ENCODE data around the gene NFIX. TPM values are rescaled to one million over a fixed set of nuclear protein-coding genes. Genes with fewer than 3 reads are reported as not detected.

NFIX gene
- total and polyA plus RNA-seq, 9 of the 15 experiments (the other 6 are each of a cell fraction or from before 2014, with no cell fraction given) = 0.28 to 26.8 (median 5.4) TPM

DNA sequence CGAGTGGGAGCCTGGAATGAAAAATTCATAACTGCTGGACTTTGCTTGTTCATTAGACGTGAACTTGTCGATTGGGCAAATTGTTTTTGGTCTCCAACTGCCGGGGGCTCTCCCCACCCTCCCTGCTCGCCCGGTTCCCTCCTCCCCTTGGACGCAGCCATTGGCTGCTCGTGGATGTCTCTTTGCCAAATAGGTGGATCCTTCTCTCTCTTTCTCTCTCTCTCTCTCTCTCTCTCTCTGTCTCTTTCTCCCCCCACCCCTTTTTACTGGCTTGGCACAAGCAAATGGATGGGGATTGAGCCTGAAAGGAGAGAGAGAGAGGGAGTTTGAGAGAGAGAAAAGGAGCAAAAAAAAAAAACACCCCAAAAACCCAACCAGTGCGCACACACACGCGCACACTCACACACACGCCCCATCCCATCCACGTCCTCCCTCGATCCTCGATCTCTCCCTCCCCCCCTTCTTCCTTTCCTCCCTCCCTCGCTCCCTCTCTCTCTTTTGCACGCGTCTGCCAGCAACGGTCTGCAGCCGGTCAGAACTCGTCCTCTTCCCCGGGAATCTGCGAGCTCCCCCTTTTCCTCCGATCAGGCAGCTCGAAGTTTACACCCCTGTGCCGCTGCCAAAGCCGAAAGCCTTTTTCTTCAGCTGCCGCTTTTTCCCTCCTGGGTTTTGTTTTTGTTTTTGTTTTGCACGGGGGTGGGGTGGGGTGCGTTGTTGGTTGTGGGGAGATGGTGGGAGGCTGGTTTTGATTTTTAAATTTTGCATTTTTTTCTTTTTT, 27.8 kb downstream of the NFIX start:
- H3K9ac ChIP-seq (ENCODE audit: insufficient read depth in 1 of 2, low read depth in 2 of 2, low read length in 2 of 2) = peak overlapping the region; percentile 50 to 89; a peak in 3 of 4 replicates
- TF ChIP-seq FOXK1 (CRISPR knock-in tag; IDR thresholded peaks at IDR 0.05; ENCODE audit: borderline replicate concordance) = no peak
- no peak for TF ChIP-seq ZNF134 (CRISPR knock-in tag; conservative IDR thresholded peaks at IDR 0.05)
- no peak for TF ChIP-seq XRCC3 (IDR thresholded peaks at IDR 0.05)
- TF ChIP-seq CXXC5 (CRISPR knock-in tag; IDR thresholded peaks at IDR 0.05) = peak; percentile 74
- TF ChIP-seq HDAC2 (IDR thresholded peaks at IDR 0.05) = peak; percentile 73; the same call in 1 of the 2 replicates
- TF ChIP-seq, protein P1, sequence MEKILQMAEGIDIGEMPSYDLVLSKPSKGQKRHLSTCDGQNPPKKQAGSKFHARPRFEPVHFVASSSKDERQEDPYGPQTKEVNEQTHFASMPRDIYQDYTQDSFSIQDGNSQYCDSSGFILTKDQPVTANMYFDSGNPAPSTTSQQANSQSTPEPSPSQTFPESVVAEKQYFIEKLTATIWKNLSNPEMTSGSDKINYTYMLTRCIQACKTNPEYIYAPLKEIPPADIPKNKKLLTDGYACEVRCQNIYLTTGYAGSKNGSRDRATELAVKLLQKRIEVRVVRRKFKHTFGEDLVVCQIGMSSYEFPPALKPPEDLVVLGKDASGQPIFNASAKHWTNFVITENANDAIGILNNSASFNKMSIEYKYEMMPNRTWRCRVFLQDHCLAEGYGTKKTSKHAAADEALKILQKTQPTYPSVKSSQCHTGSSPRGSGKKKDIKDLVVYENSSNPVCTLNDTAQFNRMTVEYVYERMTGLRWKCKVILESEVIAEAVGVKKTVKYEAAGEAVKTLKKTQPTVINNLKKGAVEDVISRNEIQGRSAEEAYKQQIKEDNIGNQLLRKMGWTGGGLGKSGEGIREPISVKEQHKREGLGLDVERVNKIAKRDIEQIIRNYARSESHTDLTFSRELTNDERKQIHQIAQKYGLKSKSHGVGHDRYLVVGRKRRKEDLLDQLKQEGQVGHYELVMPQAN (IDR thresholded peaks at IDR 0.05; ENCODE audit: borderline replicate concordance) = 0 out of 2 replicates have a peak, but pooled peaks have one; percentile 47
- TF ChIP-seq, protein P2, sequence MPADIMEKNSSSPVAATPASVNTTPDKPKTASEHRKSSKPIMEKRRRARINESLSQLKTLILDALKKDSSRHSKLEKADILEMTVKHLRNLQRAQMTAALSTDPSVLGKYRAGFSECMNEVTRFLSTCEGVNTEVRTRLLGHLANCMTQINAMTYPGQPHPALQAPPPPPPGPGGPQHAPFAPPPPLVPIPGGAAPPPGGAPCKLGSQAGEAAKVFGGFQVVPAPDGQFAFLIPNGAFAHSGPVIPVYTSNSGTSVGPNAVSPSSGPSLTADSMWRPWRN (IDR thresholded peaks at IDR 0.05; ENCODE audit: low read depth) = peak; percentile 27; the same call in 1 of the 2 replicates
- TF ChIP-seq ZBTB49 (CRISPR knock-in tag; IDR thresholded peaks at IDR 0.05; ENCODE audit: borderline replicate concordance) = no peak
- no peak for TF ChIP-seq RBM25 (IDR thresholded peaks at IDR 0.05; ENCODE audit: low read depth, low read length, severe bottlenecking)
- TF ChIP-seq CC2D1A (IDR thresholded peaks at IDR 0.05) = peak; percentile 61; the same call in 1 of the 2 replicates
- TF ChIP-seq FOXJ3 (CRISPR knock-in tag; IDR thresholded peaks at IDR 0.05) = no peak
- TF ChIP-seq KDM2B (CRISPR knock-in tag; IDR thresholded peaks at IDR 0.05) = no peak
- TF ChIP-seq ZNF740 (CRISPR knock-in tag; IDR thresholded peaks at IDR 0.05) = peak; percentile 75; the same call in 1 of the 2 replicates
- TF ChIP-seq ZNF740 (tag; IDR thresholded peaks at IDR 0.05) = no peak
- no peak for TF ChIP-seq ZKSCAN3 (CRISPR knock-in tag; IDR thresholded peaks at IDR 0.05)
- no peak for TF ChIP-seq KLF1 (tag; IDR thresholded peaks at IDR 0.05)

More for the DNA sequence above, 27.8 kb downstream of the NFIX start:
- peaks cover 33% of the 10 kb centered on the region; the same call in 1 of the 3 replicates for H3K36me3 ChIP-seq (ENCODE audit: control insufficient read depth, insufficient read depth, low read length)
- peak overlapping the region; percentile 41 for H3K4me3 ChIP-seq
- no peaks in the 10 kb centered on the region for H4K20me1 ChIP-seq (replicated peaks; ENCODE audit: control insufficient read depth, insufficient read depth, low read length)
- peak overlapping the region; percentile 80 for H2AFZ ChIP-seq (ENCODE audit: low read depth, low read length)
- H3K27me3 ChIP-seq (ENCODE audit: control insufficient read depth in 2 of 2, insufficient read depth in 2 of 2, low read length in 2 of 2) = no peaks in the 10 kb centered on the region
- FAIRE-seq = peak; percentile 76
- no peaks in the 10 kb centered on the region for H3K9me3 ChIP-seq (replicated peaks; ENCODE audit: control insufficient read depth, insufficient read depth, low read depth, low read length)
- ChIA-PET CTCF (ENCODE audit: low intra/inter-chr PET ratio) (interaction anchor here (0.7 kb wide), 1 partner anchor 1132 kb away, joined by 3 read pairs; no protein-coding TSS in a partner anchor), POLR2A (interaction anchor here (0.7 to 2.3 kb wide), 4 partner anchors 7 to 19 kb away, joined by 3 to 10 read pairs (median 4); no protein-coding TSS in a partner anchor)
- H3K27ac ChIP-seq (ENCODE audit: extremely low read depth, low read depth, low read length) = peak overlapping the region; percentile 62
- H3K79me2 ChIP-seq (ENCODE audit: control insufficient read depth, insufficient read depth, low read length) = peaks cover 60% of the 10 kb centered on the region
- intact Hi-C loops (cut with micrococcal nuclease) = no loop called here
- peaks cover 22 to 40% of the 10 kb centered on the region in 2 experiments; a peak in 4 of 5 replicates for H3K4me1 ChIP-seq (replicated peaks in 1 of 2; ENCODE audit: control insufficient read depth in 2 of 2, insufficient read depth in 2 of 2, low read length in 2 of 2)
- in situ Hi-C loops (cut with MboI) = no loop called here
- no peaks in the 10 kb centered on the region for H3K9me1 ChIP-seq (ENCODE audit: control insufficient read depth, insufficient read depth, low read length)
- peak; percentile 79 for ATAC-seq
- peak overlapping the region; percentile 63 for H3K4me2 ChIP-seq (ENCODE audit: insufficient read depth, low read length)
- DNase-seq (ENCODE audit: extremely low read depth in 1 of 4, low spot score in 3 of 4) = peak; percentile 68 to 76 (median 72)
- BruUV-seq (replicated peaks) = no TSS peak
- WGBS (ENCODE audit: insufficient coverage, low coverage, missing lambda C conversion rate) = 29% methylated on average over 18 of the region's 30 CpGs
